HG02840 (cell line): ENCODE results near the gene AZU1.
"Not testable (repeated sequence)": the region's sequence is repeated elsewhere in the genome, so short reads cannot be mapped to it uniquely, and the experiment has no call there.

ENCODE experiments used
- ATAC-seq: cut with Tn5 transposase; IDR thresholded peaks from one replicate; pipeline ENCODE4 v1.9.1; 2021; ENCODE audit warnings: mild to moderate bottlenecking, moderate library complexity, moderate number of reproducible peaks; ENCODE audit not compliant: unreplicated experiment, low FRiP score

AZU1 gene

GRCh38 chr19:869245-870177, 41.9 kb downstream of the AZU1 start:
- ATAC-seq, result no peak

- ATAC-seq, result no peak
Observed at GRCh38 chr19:870314-870713, 42.7 kb downstream of the AZU1 start.

GRCh38 chr19:870963-871401, 43.3 kb downstream of the AZU1 start:
- no peak for ATAC-seq

GRCh38 chr19:871446-872265, 44.0 kb downstream of the AZU1 start:
- no peak for ATAC-seq

- peak; percentile 54 for ATAC-seq
Observed at GRCh38 chr19:872266-872951, 44.8 kb downstream of the AZU1 start.

- no peak for ATAC-seq
Observed at GRCh38 chr19:873084-873483, 45.4 kb downstream of the AZU1 start.

GRCh38 chr19:873561-874041, 46.0 kb downstream of the AZU1 start:
- no peak for ATAC-seq

- ATAC-seq, result no peak
Observed at GRCh38 chr19:875265-875879, 47.7 kb downstream of the AZU1 start.

GRCh38 chr19:876089-876488, 48.5 kb downstream of the AZU1 start:
- ATAC-seq, result no peak

- no peak for ATAC-seq
Observed at GRCh38 chr19:876780-877314, 49.2 kb downstream of the AZU1 start.

GRCh38 chr19:877992-878660, 50.5 kb downstream of the AZU1 start:
- ATAC-seq, result not testable (repeated sequence)

- ATAC-seq, result not testable (repeated sequence)
Observed at GRCh38 chr19:878751-879561, 51.3 kb downstream of the AZU1 start.

GRCh38 chr19:879711-880438, 52.2 kb downstream of the AZU1 start:
- ATAC-seq, result no peak
